B cell (primary cell): ENCODE data around the gene EPB41L2. TPM values are rescaled to one million over a fixed set of nuclear protein-coding genes. Genes with fewer than 3 reads are reported as not detected.

Source experiments
- ATAC-seq: fragments of 200-7000 bp; cut with Tn5 transposase; one replicate; pipeline ENCODE4 v1.10.0; 2021; ENCODE audit warnings: low read depth, mild to moderate bottlenecking, moderate number of reproducible peaks, moderate library complexity
- CTCF ChIA-PET: fragments of 350-600 bp; sonication (Branson Sonifier 250); formaldehyde crosslinking; loops from one replicate; lab custom pipeline; 2021; ENCODE audit warnings: antibody characterized with exemption, inconsistent platforms; lab: Charles Lee
- POLR2A ChIA-PET: fragments of 350-600 bp; sonication (Branson Sonifier 250); formaldehyde crosslinking; loops from one replicate; lab custom pipeline; 2021; ENCODE audit warnings: antibody characterized with exemption; lab: Charles Lee
- DNase-seq: peaks from one replicate; pipeline ENCODE4 v3.0.0; 2013
- H2AFZ ChIP-seq: 2 replicates; pipeline ENCODE4 v1.6.1; 2012; ENCODE audit warnings: mild to moderate bottlenecking, low read depth, low read length; ENCODE audit not compliant: insufficient read depth, poor library complexity, severe bottlenecking
- H3K27ac ChIP-seq, 2 donors: 1 replicate in 1 of 2; 2 replicates in 1 of 2; pipeline ENCODE4 v1.5.1; 2012 to 2013; ENCODE audit warnings: low read length in 2 of 2, mild to moderate bottlenecking in 2 of 2, moderate library complexity in 1 of 2
- H3K27me3 ChIP-seq, 4 experiments: fragments of 200-600 bp in 1 of 4; sonication (generic) in 1 of 4; replicated peaks in 1 of 4; 1 replicate in 2 of 4; 2 replicates in 2 of 4; pipeline versions ENCODE4 v1.6.1 to v1.7.0; 2013 to 2016; ENCODE audit warnings: low read length in 3 of 4, mild to moderate bottlenecking in 2 of 4, mixed read lengths in 1 of 4, moderate library complexity in 1 of 4; ENCODE audit not compliant: insufficient read depth in 4 of 4, control insufficient read depth in 3 of 4; ENCODE audit errors: control extremely low read depth in 1 of 4
- H3K36me3 ChIP-seq, 2 experiments: replicated peaks in 1 of 2; 1 replicate in 1 of 2; 2 replicates in 1 of 2; pipeline versions ENCODE4 v1.6.1 to v1.7.1; 2013; ENCODE audit warnings: low read length in 1 of 2; ENCODE audit not compliant: insufficient read depth in 2 of 2, control insufficient read depth in 1 of 2; ENCODE audit errors: control extremely low read depth in 1 of 2, extremely low read depth in 1 of 2
- H3K4me1 ChIP-seq, 2 donors: fragments of 200-600 bp in 1 of 2; sonication (generic) in 1 of 2; 1 replicate in 1 of 2; 2 replicates in 1 of 2; pipeline versions ENCODE4 v1.5.1 to v1.6.1; 2013 to 2017; ENCODE audit warnings: low read length in 2 of 2; ENCODE audit not compliant: control insufficient read depth in 2 of 2, insufficient read depth in 2 of 2
- H3K4me2 ChIP-seq: replicated peaks from 2 replicates; pipeline ENCODE3; 2012; ENCODE audit warnings: mild to moderate bottlenecking, low read depth, low read length; ENCODE audit not compliant: poor library complexity, severe bottlenecking
- H3K4me3 ChIP-seq, 5 experiments: fragments of 200-600 bp in 1 of 5; sonication (generic) in 1 of 5; 1 replicate in 3 of 5; 2 replicates in 2 of 5; pipeline versions ENCODE4 v1.5.1 to v1.7.0; 2011 to 2016; ENCODE audit warnings: low read length in 4 of 5, mild to moderate bottlenecking in 4 of 5, low read depth in 2 of 5, control low read depth in 1 of 5, moderate library complexity in 1 of 5; ENCODE audit not compliant: insufficient read depth in 1 of 5; ENCODE audit errors: control extremely low read depth in 1 of 5, extremely low read depth in 1 of 5
- H3K79me2 ChIP-seq: fragments of 200-600 bp; sonication (generic); one replicate; pipeline ENCODE4 v1.6.0; 2016; ENCODE audit warnings: low read length; ENCODE audit not compliant: control insufficient read depth, insufficient read depth
- H3K9ac ChIP-seq: fragments of 200-600 bp; sonication (generic); 2 replicates; pipeline ENCODE4 v1.6.1; 2017; ENCODE audit warnings: mild to moderate bottlenecking, low read length, moderate library complexity
- H3K9me3 ChIP-seq, 3 donors: one replicate each; pipeline versions ENCODE4 v1.6.1 to v1.7.1; 2013; ENCODE audit warnings: low read length in 2 of 3; ENCODE audit not compliant: control insufficient read depth in 2 of 3, insufficient read depth in 1 of 3; ENCODE audit errors: control extremely low read depth in 1 of 3
- H4K20me1 ChIP-seq: 2 replicates; pipeline ENCODE4 v1.6.0; 2012; ENCODE audit warnings: mild to moderate bottlenecking, low read length; ENCODE audit not compliant: insufficient read depth, control insufficient read depth, poor library complexity, severe bottlenecking
- H3K27ac Mint-ChIP-seq: one replicate; pipeline ENCODE4 v1.8.0; 2021; ENCODE audit warnings: mixed read lengths
- H3K27me3 Mint-ChIP-seq: one replicate; pipeline ENCODE4 v1.8.0; 2021; ENCODE audit warnings: mixed read lengths
- H3K4me1 Mint-ChIP-seq: one replicate; pipeline ENCODE4 v1.8.0; 2021; ENCODE audit warnings: mixed read lengths
- H3K4me3 Mint-ChIP-seq: one replicate; pipeline ENCODE4 v1.8.0; 2021; ENCODE audit warnings: mixed read lengths
- H3K9me3 Mint-ChIP-seq: one replicate; pipeline ENCODE4 v1.8.0; 2022; ENCODE audit warnings: mixed read lengths; ENCODE audit not compliant: insufficient read depth
- EZH2 ChIP-seq: IDR thresholded peaks from 2 replicates; pipeline ENCODE4 v1.6.1; 2012; ENCODE audit warnings: borderline replicate concordance, low read depth, mild to moderate bottlenecking, moderate library complexity, low read length; ENCODE audit not compliant: insufficient read depth, poor library complexity, severe bottlenecking
- WGBS: methylation state at CpG from one replicate; pipeline ENCODE4 v1.1.5; 2013; ENCODE audit warnings: missing lambda C conversion rate; ENCODE audit not compliant: insufficient coverage; 5-methylcytosine and 5-hydroxymethylcytosine counted together
- intact Hi-C: fragments of 100-400 bp; cut with micrococcal nuclease; formaldehyde crosslinking; loops from one replicate; pipeline ENCODE4 v1.10.0; 2022
- polyA plus RNA-seq: library from polyadenylated mRNA; depleted of rRNA; stranded (reverse); fragments of >200 nt; gene quantifications from 2 replicates; pipeline ENCODE4 v1.2.3, GENCODE V29; 2012
- total RNA-seq, 2 donors: library from RNA; stranded (reverse); fragments of 120-200 nt in 1 of 2; gene quantifications; 1 replicate in 1 of 2; 2 replicates in 1 of 2; pipeline versions ENCODE4 v1.2.3 to v1.2.4, GENCODE V29; 2013 to 2022
- TF ChIP-seq, protein P1 (sequence below): fragments of 200-600 bp; IDR thresholded peaks from one replicate; pipeline ENCODE4 v1.8.0; 2022; ENCODE audit warnings: antibody characterized with exemption, mild to moderate bottlenecking

The EPB41L2 gene
- total and polyA plus RNA-seq, 2 donors (not counting 1 experiment from before 2014, with no cell fraction given): 17.8 to 61.0 TPM

DNA sequence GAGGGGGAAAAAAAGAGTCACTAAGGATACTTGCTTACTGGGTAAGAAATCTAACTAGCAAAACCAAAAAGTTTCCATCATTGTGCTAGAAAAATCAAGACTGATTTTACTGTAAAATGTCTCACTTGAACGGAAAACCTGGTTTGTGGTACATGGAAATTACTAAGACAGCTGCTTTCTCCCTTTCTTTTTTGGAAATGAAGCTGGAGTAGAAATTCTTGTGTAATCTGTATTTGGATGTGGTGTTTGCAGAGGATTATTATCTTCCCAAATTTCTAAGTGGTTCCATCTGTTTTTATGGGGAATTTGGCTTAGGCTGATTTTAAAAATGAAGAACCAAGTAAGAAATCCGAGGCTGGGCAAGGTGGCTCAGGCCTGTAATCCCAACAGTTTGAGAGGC lies 20.4 kb downstream of the EPB41L2 start:
- H3K4me2 ChIP-seq: no peak overlapping the region
- H3K9ac ChIP-seq: no peak overlapping the region
- H2AFZ ChIP-seq: no peak overlapping the region
- intact Hi-C loops: no loop called here
- no peaks in the 10 kb centered on the region for H3K27me3 ChIP-seq
- Mint-ChIP-seq H3K4me3 (no peak overlapping the region), H3K4me1 (no peaks in the 10 kb centered on the region), H3K9me3 (no peaks in the 10 kb centered on the region), H3K27ac (no peak overlapping the region), H3K27me3 (no peaks in the 10 kb centered on the region)
- H3K27ac ChIP-seq: no peak overlapping the region
- POLR2A ChIA-PET: no interaction called here
- H3K9me3 ChIP-seq: peaks cover 0 to 3% (median 0%) of the 10 kb centered on the region in 3 donors
- no peak overlapping the region for H3K4me3 ChIP-seq
- peaks cover 16% of the 10 kb centered on the region for H4K20me1 ChIP-seq
- no peak for DNase-seq
- TF ChIP-seq, protein P1, sequence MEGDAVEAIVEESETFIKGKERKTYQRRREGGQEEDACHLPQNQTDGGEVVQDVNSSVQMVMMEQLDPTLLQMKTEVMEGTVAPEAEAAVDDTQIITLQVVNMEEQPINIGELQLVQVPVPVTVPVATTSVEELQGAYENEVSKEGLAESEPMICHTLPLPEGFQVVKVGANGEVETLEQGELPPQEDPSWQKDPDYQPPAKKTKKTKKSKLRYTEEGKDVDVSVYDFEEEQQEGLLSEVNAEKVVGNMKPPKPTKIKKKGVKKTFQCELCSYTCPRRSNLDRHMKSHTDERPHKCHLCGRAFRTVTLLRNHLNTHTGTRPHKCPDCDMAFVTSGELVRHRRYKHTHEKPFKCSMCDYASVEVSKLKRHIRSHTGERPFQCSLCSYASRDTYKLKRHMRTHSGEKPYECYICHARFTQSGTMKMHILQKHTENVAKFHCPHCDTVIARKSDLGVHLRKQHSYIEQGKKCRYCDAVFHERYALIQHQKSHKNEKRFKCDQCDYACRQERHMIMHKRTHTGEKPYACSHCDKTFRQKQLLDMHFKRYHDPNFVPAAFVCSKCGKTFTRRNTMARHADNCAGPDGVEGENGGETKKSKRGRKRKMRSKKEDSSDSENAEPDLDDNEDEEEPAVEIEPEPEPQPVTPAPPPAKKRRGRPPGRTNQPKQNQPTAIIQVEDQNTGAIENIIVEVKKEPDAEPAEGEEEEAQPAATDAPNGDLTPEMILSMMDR: no peak
- no peak for TF ChIP-seq EZH2
- H3K79me2 ChIP-seq: peaks cover 60% of the 10 kb centered on the region
- no peaks in the 10 kb centered on the region for H3K36me3 ChIP-seq
- ATAC-seq: no peak
- CTCF ChIA-PET: no interaction called here
- 100% methylated on average over 1 of the region's 2 CpGs for WGBS
- H3K4me1 ChIP-seq: no peaks in the 10 kb centered on the region

GRCh38 chr6:131041814-131042213 lies 21.2 kb downstream of the EPB41L2 start:
- Histone ChIP-seq H3K36me3 (no peaks in the 10 kb centered on the region), H3K27me3 (no peaks in the 10 kb centered on the region), H3K9ac (no peak overlapping the region), H3K4me1 (no peaks in the 10 kb centered on the region), H3K4me3 (no peak overlapping the region), H3K79me2 (peaks cover 55% of the 10 kb centered on the region), H3K9me3 (peaks cover 0 to 6% (median 0%) of the 10 kb centered on the region in 3 donors), H3K27ac (no peak overlapping the region), H2AFZ (no peak overlapping the region), H3K4me2 (no peak overlapping the region), H4K20me1 (peaks cover 16% of the 10 kb centered on the region)
- no peak overlapping the region for H3K27ac Mint-ChIP-seq
- no peak overlapping the region for H3K4me3 Mint-ChIP-seq
- intact Hi-C loops: no loop called here
- DNase-seq: no peak
- no peaks in the 10 kb centered on the region for H3K4me1 Mint-ChIP-seq
- no CpG with 5 or more reads among the region's 2 CpGs for WGBS
- no peak for ATAC-seq
- H3K9me3 Mint-ChIP-seq: no peaks in the 10 kb centered on the region
- ChIA-PET CTCF (no interaction called here), POLR2A (no interaction called here)
- H3K27me3 Mint-ChIP-seq: no peaks in the 10 kb centered on the region
- TF ChIP-seq, protein P1: no peak
- TF ChIP-seq EZH2: no peak
